T-cell (primary cell): ENCODE data around the gene SCAND1. TPM values are rescaled to one million over a fixed set of nuclear protein-coding genes. Genes with fewer than 3 reads are reported as not detected.

Source experiments
- total RNA-seq, 35 experiments: library from RNA in 6 of 35; stranded (reverse) in 6 of 35; fragments of 120-200 nt in 1 of 35; gene quantifications; one replicate each; pipeline versions ENCODE4 v1.2.1 to v1.2.4 and lab custom pipeline; 2013 to 2026

SCAND1 gene
- total RNA-seq, 5 donors from 2014 or later (not counting 1 experiment from before 2014, with no cell fraction given): 50.0 to 78.8 (median 70.8) TPM

Other genes with a start within 250 kb of the SCAND1 start
- 100 to 1,000 TPM; 482 to 966 (median 536) TPM for gene RBM39, start 212.2 kb downstream of the SCAND1 start, total RNA-seq
- gene PHF20, start 182.5 kb downstream of the SCAND1 start, total RNA-seq: 100 to 1,000 TPM in 2 of 5 donors, 10 to 100 TPM in 3; 67.8 to 174 (median 68.9) TPM
- 10 to 100 TPM in 2 of 5 donors, 1 to 10 TPM in 3; 5.3 to 20.1 (median 7.4) TPM for gene CNBD2, start 14.1 kb upstream of the SCAND1 start, total RNA-seq
- gene EPB41L1, start 200.2 kb upstream of the SCAND1 start, total RNA-seq: 1 to 10 TPM in 2 of 5 donors, under 1 TPM in 3; 0.19 to 2.0 (median 0.82) TPM